IMR-90 (cell line): ENCODE results near the gene GNE. TPM values are rescaled to one million over a fixed set of nuclear protein-coding genes. Genes with fewer than 3 reads are reported as not detected.
"Not testable (repeated sequence)": the region's sequence is repeated elsewhere in the genome, so short reads cannot be mapped to it uniquely, and the experiment has no call there.

ENCODE experiments used
- ATAC-seq: fragments of 200-7000 bp; cut with Tn5 transposase; 2 replicates; pipeline ENCODE4 v1.9.1; 2020; ENCODE audit warnings: low read depth, mild to moderate bottlenecking, moderate library complexity
- BruUV-seq: library from RNA; stranded (reverse); fragments of 400-500 nt; replicated peaks from 2 replicates; lab custom pipeline; 2021; lab: Mats Ljungman, UMichigan
- CTCF ChIA-PET: fragments of 300-600 bp; formaldehyde crosslinking; extraction: SDS; loops from one replicate; lab custom pipeline; 2021; ENCODE audit warnings: antibody characterized with exemption; lab: Yijun Ruan, JAX
- POLR2A ChIA-PET: fragments of 300-600 bp; sonication (Branson Sonifier 250); formaldehyde crosslinking; loops from one replicate; lab custom pipeline; 2022; ENCODE audit warnings: antibody characterized with exemption; ENCODE audit not compliant: unreplicated experiment; lab: Charles Lee
- DNase-seq: peaks from one replicate; pipeline ENCODE4 v3.0.0; 2013
- H2AFZ ChIP-seq: replicated peaks from 2 replicates; pipeline ENCODE3; 2013; ENCODE audit warnings: low read length, mild to moderate bottlenecking; ENCODE audit not compliant: poor library complexity
- H2AK5ac ChIP-seq: 2 replicates; pipeline ENCODE4 v1.6.1; 2013; ENCODE audit warnings: low read depth, low read length, inconsistent platforms
- H2AK9ac ChIP-seq: replicated peaks from 2 replicates; pipeline ENCODE3; 2013; ENCODE audit warnings: mild to moderate bottlenecking, low read depth, low read length, moderate library complexity; ENCODE audit not compliant: poor library complexity
- H2BK120ac ChIP-seq: 2 replicates; pipeline ENCODE4 v1.6.1; 2013; ENCODE audit warnings: low read depth, low read length, inconsistent platforms
- H2BK15ac ChIP-seq: 3 replicates; pipeline ENCODE4 v1.6.1; 2013; ENCODE audit warnings: low read depth, low read length, inconsistent platforms
- H2BK20ac ChIP-seq: 2 replicates; pipeline ENCODE4 v1.6.1; 2013; ENCODE audit warnings: low read depth, mild to moderate bottlenecking, inconsistent platforms, low read length, moderate library complexity
- H2BK5ac ChIP-seq: 2 replicates; pipeline ENCODE4 v1.6.1; 2013; ENCODE audit warnings: mild to moderate bottlenecking, low read depth, low read length, inconsistent platforms; ENCODE audit not compliant: poor library complexity, severe bottlenecking
- H3K14ac ChIP-seq: replicated peaks from 2 replicates; pipeline ENCODE4 v1.6.1; 2013; ENCODE audit warnings: low read depth, low read length, inconsistent platforms
- H3K18ac ChIP-seq: 2 replicates; pipeline ENCODE4 v1.6.1; 2013; ENCODE audit warnings: low read depth, low read length, control low read depth
- H3K23ac ChIP-seq: 2 replicates; pipeline ENCODE4 v1.6.1; 2013; ENCODE audit warnings: low read depth, low read length, inconsistent platforms
- H3K27ac ChIP-seq: 2 replicates; pipeline ENCODE4 v1.5.1; 2013; ENCODE audit warnings: mild to moderate bottlenecking, control low read depth, low read length; ENCODE audit not compliant: insufficient read depth
- H3K27me3 ChIP-seq: 2 replicates; pipeline ENCODE4 v1.6.1; 2013; ENCODE audit warnings: low read length; ENCODE audit not compliant: control insufficient read depth, insufficient read depth
- H3K36me3 ChIP-seq: 2 replicates; pipeline ENCODE4 v1.6.1; 2013; ENCODE audit warnings: low read length, mixed read lengths; ENCODE audit not compliant: control insufficient read depth, insufficient read depth
- H3K4ac ChIP-seq: 2 replicates; pipeline ENCODE4 v1.6.1; 2013; ENCODE audit warnings: low read depth, low read length, inconsistent platforms
- H3K4me1 ChIP-seq: 2 replicates; pipeline ENCODE4 v1.6.1; 2013; ENCODE audit warnings: low read length, mixed read lengths; ENCODE audit not compliant: control insufficient read depth, insufficient read depth
- H3K4me2 ChIP-seq: 2 replicates; pipeline ENCODE4 v1.6.1; 2013; ENCODE audit warnings: low read depth, mild to moderate bottlenecking, control low read depth, low read length, moderate library complexity
- H3K4me3 ChIP-seq: 2 replicates; pipeline ENCODE4 v1.5.1; 2013; ENCODE audit warnings: low read depth, mild to moderate bottlenecking, control low read depth, low read length, moderate library complexity; ENCODE audit not compliant: insufficient read depth
- H3K56ac ChIP-seq: 2 replicates; pipeline ENCODE4 v1.6.1; 2013; ENCODE audit warnings: low read length, inconsistent platforms; ENCODE audit not compliant: insufficient read depth; ENCODE audit errors: extremely low read depth
- H3K79me1 ChIP-seq, 2 experiments: 2 replicates each; pipeline ENCODE4 v1.6.1; 2013; ENCODE audit warnings: low read length in 2 of 2, inconsistent platforms in 1 of 2, low read depth in 1 of 2
- H3K9ac ChIP-seq: 2 replicates; pipeline ENCODE4 v1.6.1; 2013; ENCODE audit warnings: low read depth, low read length, control low read depth
- H3K9me1 ChIP-seq: 2 replicates; pipeline ENCODE4 v1.6.1; 2013; ENCODE audit warnings: low read length, inconsistent platforms; ENCODE audit not compliant: insufficient read depth
- H3K9me3 ChIP-seq: 2 replicates; pipeline ENCODE4 v1.6.1; 2013; ENCODE audit warnings: low read length; ENCODE audit not compliant: control insufficient read depth, insufficient read depth
- H4K20me1 ChIP-seq: 2 replicates; pipeline ENCODE4 v1.6.1; 2013; ENCODE audit warnings: low read length, inconsistent platforms; ENCODE audit not compliant: insufficient read depth
- H4K5ac ChIP-seq: 2 replicates; pipeline ENCODE4 v1.6.1; 2013; ENCODE audit warnings: mild to moderate bottlenecking, low read depth, low read length, control low read depth
- H4K8ac ChIP-seq, 2 experiments: 2 replicates each; pipeline ENCODE4 v1.6.1; 2013; ENCODE audit warnings: low read depth in 2 of 2, low read length in 2 of 2, control low read depth in 1 of 2, inconsistent platforms in 1 of 2
- H4K91ac ChIP-seq: 2 replicates; pipeline ENCODE4 v1.6.1; 2013; ENCODE audit warnings: low read depth, low read length, inconsistent platforms; ENCODE audit not compliant: insufficient read depth
- WGBS, 2 experiments: methylation state at CpG; one replicate each; pipeline versions ENCODE4 v1.1.5 to v1.1.7; 2013; ENCODE audit warnings: missing lambda C conversion rate in 2 of 2; ENCODE audit not compliant: insufficient read length in 1 of 2; ENCODE audit errors: extremely low coverage in 2 of 2; 5-methylcytosine and 5-hydroxymethylcytosine counted together
- dilution Hi-C: fragments of 300-500 bp; cut with HindIII; formaldehyde crosslinking; loops from one replicate; pipeline ENCODE4 v1.14.3; 2018; ENCODE audit warnings: low sequenced_read_pairs; ENCODE audit not compliant: unreplicated experiment
- in situ Hi-C: fragments of 300-500 bp; cut with MboI; formaldehyde crosslinking; loops from 3 replicates; pipeline ENCODE4 v1.14.3; 2019; ENCODE audit warnings: low sequenced_read_pairs, inconsistent platforms, mixed read lengths
- intact Hi-C: fragments of 100-400 bp; cut with micrococcal nuclease; formaldehyde crosslinking; loops from 2 replicates; pipeline ENCODE4 v1.10.0; 2022
- polyA plus RNA-seq, 3 experiments: library from polyadenylated mRNA; depleted of rRNA; stranded (reverse); fragments of >200 nt; gene quantifications; 2 replicates each; pipeline ENCODE4 v1.2.3, GENCODE V29; 2012; ENCODE audit warnings: low replicate concordance in 1 of 3
- total RNA-seq: library from RNA; depleted of rRNA; stranded (reverse); fragments of >200 nt; gene quantifications from 2 replicates; pipeline ENCODE4 v1.2.3, GENCODE V29; 2012

GNE gene
- total and polyA plus RNA-seq, 2 of the 4 experiments (the other 2 are of a cell fraction), result 11.7 to 34.1 TPM

GRCh38 chr9:36239205-36239604 is 19.0 kb downstream of the GNE start:
- dilution Hi-C loops, CTCF ChIA-PET, H3K18ac ChIP-seq, H3K4me3 ChIP-seq, H3K9ac ChIP-seq, BruUV-seq, H2BK120ac ChIP-seq, DNase-seq, in situ Hi-C loops, H3K14ac ChIP-seq, H2AK9ac ChIP-seq, H2BK20ac ChIP-seq, H2BK15ac ChIP-seq, H3K9me3 ChIP-seq, H4K8ac ChIP-seq, intact Hi-C loops, H3K4me2 ChIP-seq, H3K23ac ChIP-seq, H3K27me3 ChIP-seq, H3K56ac ChIP-seq, H4K91ac ChIP-seq, H4K20me1 ChIP-seq, H3K27ac ChIP-seq, POLR2A ChIA-PET, H2AFZ ChIP-seq, H3K4ac ChIP-seq, H3K4me1 ChIP-seq, H2AK5ac ChIP-seq, H4K5ac ChIP-seq, H3K9me1 ChIP-seq, ATAC-seq, H2BK5ac ChIP-seq: not testable (repeated sequence)
- no CpG with 5 or more reads among the region's 7 CpGs for WGBS, 2 experiments
- peaks cover 8 to 31% of the 10 kb centered on the region in 2 experiments for H3K79me1 ChIP-seq
- peaks cover 20% of the 10 kb centered on the region for H3K36me3 ChIP-seq
